GM19452 (cell line): ENCODE measurements around the gene SFTPD.
"Not testable (repeated sequence)": the region's sequence is repeated elsewhere in the genome, so short reads cannot be mapped to it uniquely, and the experiment has no call there.

Experiments used
- ATAC-seq: cut with Tn5 transposase; IDR thresholded peaks from one replicate; pipeline ENCODE4 v1.9.1; 2021; ENCODE audit not compliant: unreplicated experiment

SFTPD gene

GRCh38 chr10:79927111-79927828, 21.6 kb downstream of the SFTPD start:
- no peak for ATAC-seq

DNA sequence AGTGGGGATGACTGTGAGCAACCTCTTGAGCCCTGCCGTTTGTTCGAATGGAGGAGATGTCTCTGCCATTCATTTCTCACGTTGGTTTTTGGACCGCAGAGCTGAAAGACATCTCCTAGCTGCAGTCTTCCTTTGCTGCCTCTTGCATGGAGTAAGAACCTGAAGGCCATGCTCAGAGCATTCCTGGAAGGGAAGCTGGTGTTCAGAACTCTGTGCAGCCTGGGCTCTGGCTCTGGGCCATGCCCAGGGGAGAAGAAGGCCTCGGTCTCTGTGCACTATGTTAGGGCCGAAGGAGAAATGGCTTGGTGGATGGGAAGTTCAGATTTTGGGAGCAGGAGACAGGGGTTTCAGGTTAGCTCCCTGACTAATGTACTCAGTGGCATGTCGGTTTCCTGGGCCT, 22.9 kb downstream of the SFTPD start:
- no peak for ATAC-seq

- ATAC-seq = no peak
These were observed 23.3 kb downstream of the SFTPD start for GRCh38 chr10:79925614-79926013.

DNA sequence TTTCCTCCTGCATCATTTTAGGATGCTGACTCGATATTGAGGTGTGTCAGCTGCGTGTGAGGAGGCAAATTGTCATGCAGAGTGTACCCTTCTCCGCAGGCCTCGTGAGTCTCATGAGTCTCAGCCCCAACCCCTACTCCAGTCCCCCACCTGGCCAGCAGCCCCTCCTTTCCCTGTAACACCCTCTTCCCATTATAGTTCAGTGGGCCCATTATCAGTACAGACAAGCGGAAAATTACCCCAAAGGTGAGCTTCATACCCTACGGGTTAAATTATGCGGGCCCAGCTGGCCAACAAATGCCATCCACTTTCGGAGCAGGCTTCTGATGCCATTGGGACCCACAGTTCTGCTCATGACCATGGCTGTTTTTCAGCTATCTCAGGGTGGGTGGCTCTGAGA, 25.2 kb downstream of the SFTPD start:
- no peak for ATAC-seq

- ATAC-seq = no peak
These were observed 25.8 kb downstream of the SFTPD start for GRCh38 chr10:79923145-79923544.

- not testable (repeated sequence) for ATAC-seq
These were observed 26.9 kb downstream of the SFTPD start for GRCh38 chr10:79922011-79922412.

DNA sequence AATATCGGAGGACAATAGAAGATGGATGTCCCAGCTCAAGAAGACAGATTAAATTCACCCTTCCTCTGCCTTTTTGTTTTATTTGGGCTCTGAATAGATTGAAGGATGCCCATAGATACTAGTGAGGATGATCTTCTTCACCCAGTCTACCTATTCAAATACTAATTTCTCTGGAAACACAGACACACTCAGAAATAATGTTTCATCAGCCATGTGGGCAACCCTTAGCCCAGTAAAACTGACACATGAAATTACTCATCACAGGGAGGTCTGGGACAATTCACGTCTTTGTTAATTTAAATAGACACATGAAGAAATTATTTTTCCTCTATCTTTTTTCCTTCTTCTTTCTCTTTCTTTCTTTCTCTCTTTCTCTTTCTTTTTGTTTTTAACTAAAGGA, 33.1 kb downstream of the SFTPD start:
- ATAC-seq = not testable (repeated sequence)

- not testable (repeated sequence) for ATAC-seq
These were observed 34.4 kb downstream of the SFTPD start for GRCh38 chr10:79914512-79914911.

- ATAC-seq = no peak
These were observed 38.1 kb downstream of the SFTPD start for GRCh38 chr10:79910836-79911235.

- no peak for ATAC-seq
These were observed 38.6 kb downstream of the SFTPD start for GRCh38 chr10:79910344-79910743.

DNA sequence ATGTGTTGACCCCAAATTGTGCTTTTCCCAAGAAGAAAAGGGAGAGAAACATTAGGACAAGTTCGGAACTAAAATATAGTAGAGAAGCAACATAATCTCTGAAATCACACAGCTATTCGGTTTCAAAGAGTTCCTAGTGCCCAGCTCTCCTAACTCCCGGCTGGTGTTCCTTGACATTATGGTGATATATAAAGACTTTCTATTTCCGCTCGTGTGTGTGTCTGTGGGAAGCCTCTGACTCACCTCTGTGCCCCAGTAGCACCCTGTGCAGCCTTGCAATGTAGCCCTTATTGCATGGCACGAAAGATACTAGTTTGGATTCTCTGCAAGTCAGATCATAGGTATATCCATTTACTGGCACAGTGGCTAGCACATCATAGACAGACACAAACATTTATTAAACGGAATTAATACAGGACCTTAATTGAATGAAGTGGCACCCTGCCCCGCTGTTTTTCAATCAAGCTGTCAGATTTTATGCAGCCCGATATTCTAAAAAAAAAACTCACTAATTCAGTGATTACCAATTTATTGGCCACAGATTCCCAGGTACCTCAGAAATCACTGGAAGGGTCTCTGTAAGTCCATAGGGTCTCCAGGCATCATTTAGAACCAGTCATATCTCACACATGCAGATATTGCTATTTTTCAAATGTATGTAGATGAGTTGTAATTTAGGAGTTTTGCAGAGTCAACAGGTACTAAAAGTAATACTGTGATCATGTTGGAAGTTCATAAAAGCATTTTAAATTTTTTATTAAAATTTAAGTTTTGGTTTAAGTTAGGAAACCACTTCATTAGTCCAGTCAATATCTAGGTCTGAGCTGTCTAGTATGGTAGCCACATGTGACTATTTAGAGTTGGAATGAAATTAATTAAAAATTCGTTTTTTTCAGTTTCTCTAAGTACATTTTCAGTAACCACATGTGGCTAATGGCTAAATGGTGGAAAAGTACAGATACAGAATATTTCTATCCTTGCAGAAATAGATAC, 43.3 kb downstream of the SFTPD start:
- ATAC-seq = no peak

DNA sequence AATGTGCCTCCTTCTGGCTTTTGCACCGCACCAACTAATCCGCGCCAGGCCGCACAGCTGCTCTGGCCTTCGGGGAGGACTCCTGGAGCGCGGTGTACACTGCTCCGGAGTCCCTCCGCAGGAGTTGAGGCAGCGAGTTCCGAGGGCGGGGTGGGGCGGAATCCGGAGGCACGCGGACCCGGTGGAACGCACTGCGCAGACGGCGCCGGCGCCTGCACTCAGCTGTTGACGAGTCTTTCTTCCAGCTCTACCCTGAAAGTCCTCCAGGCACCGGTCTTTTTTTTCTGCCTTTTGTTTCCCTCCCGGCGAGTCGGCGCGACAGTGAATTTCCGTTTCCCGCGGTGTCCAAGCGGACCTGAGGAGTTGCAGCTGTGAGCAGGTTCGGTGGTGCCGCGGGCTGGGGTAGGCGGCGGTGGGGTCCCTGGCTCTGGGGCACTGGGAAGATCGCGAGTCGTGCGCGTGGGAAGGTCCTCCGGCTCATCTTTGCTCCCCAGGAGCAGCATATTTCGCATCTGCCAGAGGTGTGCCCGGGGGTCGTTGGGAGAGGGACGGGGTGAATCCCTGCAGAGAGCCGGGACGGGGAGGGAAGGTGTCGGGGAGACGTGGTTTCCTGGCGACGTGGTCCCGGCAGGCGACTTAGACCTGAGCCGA, 44.1 kb downstream of the SFTPD start:
- ATAC-seq = no peak

- not testable (repeated sequence) for ATAC-seq
These were observed 47.3 kb downstream of the SFTPD start for GRCh38 chr10:79901571-79901970.

GRCh38 chr10:79898597-79899325, 50.1 kb downstream of the SFTPD start:
- ATAC-seq = no peak

DNA sequence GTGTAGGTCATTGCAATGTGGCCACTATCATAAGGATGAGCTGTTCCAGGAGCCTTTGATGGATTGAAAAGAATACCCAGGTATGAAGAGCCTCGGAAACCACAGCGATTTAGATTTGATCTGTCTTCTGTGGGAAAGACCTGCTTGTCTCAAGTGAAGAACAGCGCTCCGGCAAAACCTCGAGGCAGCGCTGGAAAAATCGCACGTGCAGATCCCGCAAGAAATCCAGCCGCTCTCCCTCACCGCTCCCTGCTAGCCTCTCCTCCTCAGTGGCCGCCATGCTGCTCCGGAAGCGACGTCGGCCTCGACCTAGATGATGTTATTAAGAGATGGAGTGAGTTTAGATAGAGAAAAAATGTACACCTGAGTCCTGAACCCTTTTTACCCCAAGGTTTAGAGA, 56.0 kb downstream of the SFTPD start:
- not testable (repeated sequence) for ATAC-seq

GRCh38 chr10:79890469-79890868, 58.4 kb downstream of the SFTPD start:
- no peak for ATAC-seq

- ATAC-seq = not testable (repeated sequence)
These were observed 59.9 kb downstream of the SFTPD start for GRCh38 chr10:79888984-79889383.
